ENCODE measurements around the gene RALGAPA2.
"Not testable (repeated sequence)": the region's sequence is repeated elsewhere in the genome, so short reads cannot be mapped to it uniquely, and the experiment has no call there.

DNA sequence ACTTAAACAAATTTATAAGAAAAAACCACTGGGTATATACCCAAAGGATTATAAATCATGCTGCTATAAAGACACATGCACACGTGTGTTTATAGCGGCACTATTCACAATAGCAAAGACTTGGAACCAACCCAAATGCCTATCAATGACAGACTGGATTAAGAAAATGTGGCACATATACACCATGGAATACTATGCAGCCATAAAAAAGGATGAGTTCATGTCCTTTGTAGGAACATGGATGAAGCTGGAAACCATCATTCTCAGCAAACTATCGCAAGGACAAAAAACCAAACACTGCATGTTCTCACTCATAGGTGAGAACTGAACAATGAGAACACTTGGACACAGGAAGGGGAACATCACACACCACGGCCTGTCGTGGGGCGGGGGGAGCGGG is 169.1 kb downstream of the RALGAPA2 start:
- not testable (repeated sequence) for TF ChIP-seq POLR2A (IDR thresholded peaks at IDR 0.05; ENCODE audit: low read length); GATA1 (IDR thresholded peaks at IDR 0.05; ENCODE audit: low read depth, low read length)
